ENCODE data around the gene CD82. TPM values are rescaled to one million over a fixed set of nuclear protein-coding genes. Genes with fewer than 3 reads are reported as not detected.
"Not testable (repeated sequence)": the region's sequence is repeated elsewhere in the genome, so short reads cannot be mapped to it uniquely, and the experiment has no call there.

Gene CD82
- total RNA-seq, 1 donor from 2014 or later = 152 TPM

- peak; percentile 6 for DNase-seq (ENCODE audit: low spot score)
These were observed 64.4 kb downstream of the CD82 start for GRCh38 chr11:44629732-44630345.

GRCh38 chr11:44630511-44631210 lies 65.2 kb downstream of the CD82 start:
- peak; percentile 7 for DNase-seq (ENCODE audit: low spot score)

DNA sequence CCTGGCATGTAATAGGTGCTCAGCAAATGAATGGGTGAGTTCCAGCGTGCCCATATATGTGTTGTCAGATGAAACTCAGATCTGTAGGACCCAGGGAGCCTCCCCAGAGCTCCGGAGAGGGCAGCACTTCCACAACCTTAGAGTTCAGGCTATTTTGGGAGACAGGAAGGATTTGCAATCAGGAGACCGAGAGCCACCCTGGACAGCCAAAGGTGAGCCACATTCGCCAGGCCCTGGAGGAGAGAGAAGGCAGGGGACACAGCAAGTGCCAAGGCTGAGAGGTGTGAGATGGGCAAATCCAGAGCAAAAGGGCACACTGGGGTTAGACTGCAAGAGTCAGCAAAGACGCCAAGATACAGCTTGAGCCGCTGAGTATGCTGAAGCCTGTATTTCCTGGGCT lies 66.4 kb downstream of the CD82 start:
- peak; percentile 6 for DNase-seq (ENCODE audit: low spot score)

- peak; percentile 38 for DNase-seq (ENCODE audit: low spot score)
These were observed 67.1 kb downstream of the CD82 start for GRCh38 chr11:44632466-44633123.

- no peak for DNase-seq (ENCODE audit: low spot score)
These were observed 68.2 kb downstream of the CD82 start for GRCh38 chr11:44633641-44634040.

DNA sequence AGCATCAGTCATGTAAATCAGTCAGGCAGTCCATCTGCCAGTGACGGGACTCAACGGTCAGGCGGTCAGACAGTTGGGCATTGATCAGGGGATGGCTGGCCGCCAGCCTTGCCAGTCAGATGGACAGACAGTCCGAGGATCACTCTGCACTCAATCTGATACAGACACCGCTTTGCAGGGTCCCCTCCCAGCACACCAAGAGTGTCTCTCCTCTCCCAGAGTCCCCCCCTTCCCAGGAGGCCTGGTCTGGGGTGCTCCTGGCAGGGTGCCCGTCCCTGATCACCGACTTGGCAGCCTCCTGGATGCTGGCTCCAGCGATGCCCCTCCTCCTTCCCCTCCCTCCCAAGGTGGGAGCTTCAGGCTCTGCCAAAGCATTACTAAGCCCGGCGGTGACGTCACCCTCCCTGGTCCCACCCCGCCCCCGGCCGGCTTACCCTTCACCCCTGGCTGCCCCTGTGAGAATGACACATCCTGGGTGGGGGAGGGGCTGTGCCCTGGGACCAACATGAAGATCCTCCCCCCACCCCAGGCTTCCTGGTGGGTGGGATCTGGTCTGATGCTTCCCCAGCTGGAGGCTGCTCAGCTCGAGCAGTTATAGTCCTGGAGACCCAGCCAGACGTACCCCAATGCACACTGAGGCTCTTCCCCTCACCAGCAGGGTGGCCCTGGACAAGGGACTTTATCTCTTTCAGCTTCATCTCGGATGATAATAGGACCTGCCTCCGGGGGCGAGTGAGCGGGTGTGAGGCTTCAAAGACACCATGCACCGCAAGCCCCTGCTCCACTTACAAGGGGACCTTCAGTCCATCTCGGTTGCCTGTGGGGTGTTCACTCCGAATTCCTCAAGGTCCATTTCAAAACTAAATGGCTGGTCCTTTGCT lies 69.2 kb downstream of the CD82 start:
- peak; percentile 62 for DNase-seq (ENCODE audit: low spot score)

DNA sequence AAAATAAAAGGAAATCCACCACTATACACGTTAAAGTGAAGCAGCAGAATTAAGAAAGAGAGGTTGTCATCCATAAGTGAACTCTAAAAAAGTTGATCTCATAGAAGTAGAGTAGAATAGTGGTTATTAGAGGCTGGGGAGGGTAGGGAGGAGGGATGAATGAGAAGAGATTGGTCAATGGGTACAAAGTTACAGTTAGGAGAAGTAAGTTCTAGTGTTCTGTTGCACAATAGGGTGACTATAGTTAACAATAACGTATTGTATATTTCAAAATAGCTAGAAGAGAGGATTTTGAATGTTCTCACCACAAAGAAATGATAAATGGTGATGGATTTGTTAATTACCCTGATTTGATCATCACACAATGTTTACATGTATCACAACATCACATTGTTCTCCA lies 72.0 kb downstream of the CD82 start:
- no peak for DNase-seq (ENCODE audit: low spot score)

GRCh38 chr11:44638032-44638431 lies 72.6 kb downstream of the CD82 start:
- DNase-seq (ENCODE audit: low spot score) = no peak

DNA sequence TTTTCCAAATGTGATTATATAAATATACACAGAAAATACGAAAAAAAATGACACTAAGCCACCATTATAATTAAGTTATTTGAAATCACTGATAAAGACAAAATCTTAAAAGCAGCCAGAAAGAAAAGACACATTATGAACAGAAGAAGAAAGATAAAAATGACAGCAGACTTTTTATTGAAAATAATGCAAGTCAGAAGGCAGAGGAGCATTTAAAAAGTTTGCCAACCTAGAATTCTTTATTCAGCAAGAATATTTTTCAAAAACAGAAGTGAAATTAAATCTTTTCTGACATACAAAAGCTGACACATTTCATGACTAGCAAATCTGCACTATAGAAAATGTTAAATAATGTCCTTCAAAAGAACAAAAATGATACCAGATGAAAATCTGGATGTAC lies 77.8 kb downstream of the CD82 start:
- DNase-seq (ENCODE audit: low spot score) = no peak

DNA sequence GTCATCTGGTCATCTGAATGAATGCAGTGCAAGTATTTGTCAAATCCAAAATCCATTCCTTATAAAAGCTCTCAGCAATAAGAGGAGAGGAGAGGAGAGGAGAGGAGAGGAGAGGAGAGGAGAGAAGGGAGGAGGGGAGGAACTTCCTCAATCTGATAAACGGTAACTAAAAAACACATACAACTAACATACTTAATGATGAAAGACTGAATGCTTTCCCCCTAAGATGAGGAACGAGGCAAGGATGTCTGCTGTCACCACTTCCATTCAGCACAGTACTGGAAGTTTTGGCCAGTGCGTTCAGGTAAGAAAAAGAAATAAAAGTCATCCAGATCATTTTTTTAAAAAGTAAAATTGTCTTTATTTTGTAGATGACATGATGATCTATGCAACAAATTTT lies 80.4 kb downstream of the CD82 start:
- DNase-seq (ENCODE audit: low spot score) = no peak

DNA sequence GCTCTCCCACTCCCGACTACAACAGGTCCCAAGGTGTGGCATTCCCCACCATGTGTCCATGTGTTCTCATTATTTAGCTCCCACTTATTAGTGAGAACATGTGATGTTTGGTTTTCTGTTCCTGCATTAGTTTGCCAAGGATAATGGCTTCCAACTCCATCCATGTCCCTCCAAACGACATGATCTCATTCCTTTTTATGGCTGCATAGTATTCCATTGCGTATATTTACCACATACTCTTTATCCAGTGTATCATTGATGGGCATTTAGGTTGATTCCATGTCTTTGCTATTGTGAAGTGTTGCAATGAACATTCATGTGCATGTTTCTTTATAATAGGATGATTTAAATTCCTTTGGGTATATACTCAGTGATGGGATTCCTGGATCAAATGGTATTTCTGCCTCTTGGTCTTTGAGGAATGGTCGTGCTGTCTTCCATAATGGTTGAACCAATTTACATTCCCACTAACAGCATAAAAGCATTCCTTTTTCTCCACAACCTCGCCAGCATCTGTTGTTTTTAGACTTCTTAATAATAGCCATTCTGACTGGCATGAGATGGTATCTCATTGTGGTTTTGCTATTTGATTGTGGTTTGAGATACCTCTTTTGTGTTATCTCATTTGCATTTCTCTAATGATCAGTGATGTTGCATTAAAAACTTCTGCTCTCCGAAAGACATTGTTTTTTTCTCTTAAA lies 81.9 kb downstream of the CD82 start:
- not testable (repeated sequence) for DNase-seq (ENCODE audit: low spot score)

DNA sequence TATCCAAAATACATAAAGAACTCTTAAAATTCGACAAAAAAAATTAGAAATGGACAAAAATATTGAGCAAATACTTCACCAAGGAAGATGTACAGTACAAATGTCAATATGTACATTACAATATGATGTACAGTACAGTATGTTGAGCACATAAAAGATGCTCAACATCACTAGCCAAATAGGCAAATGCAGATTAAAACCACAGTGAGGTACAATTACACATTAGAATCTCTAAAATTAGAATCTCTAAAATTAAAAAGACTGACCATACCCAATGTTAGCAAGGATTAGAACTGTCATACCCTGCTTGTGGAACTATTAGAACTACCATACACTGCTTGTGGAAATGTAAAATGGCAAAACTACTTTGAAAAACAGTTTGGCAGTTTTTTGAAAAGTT lies 82.6 kb downstream of the CD82 start:
- DNase-seq (ENCODE audit: low spot score) = no peak

DNA sequence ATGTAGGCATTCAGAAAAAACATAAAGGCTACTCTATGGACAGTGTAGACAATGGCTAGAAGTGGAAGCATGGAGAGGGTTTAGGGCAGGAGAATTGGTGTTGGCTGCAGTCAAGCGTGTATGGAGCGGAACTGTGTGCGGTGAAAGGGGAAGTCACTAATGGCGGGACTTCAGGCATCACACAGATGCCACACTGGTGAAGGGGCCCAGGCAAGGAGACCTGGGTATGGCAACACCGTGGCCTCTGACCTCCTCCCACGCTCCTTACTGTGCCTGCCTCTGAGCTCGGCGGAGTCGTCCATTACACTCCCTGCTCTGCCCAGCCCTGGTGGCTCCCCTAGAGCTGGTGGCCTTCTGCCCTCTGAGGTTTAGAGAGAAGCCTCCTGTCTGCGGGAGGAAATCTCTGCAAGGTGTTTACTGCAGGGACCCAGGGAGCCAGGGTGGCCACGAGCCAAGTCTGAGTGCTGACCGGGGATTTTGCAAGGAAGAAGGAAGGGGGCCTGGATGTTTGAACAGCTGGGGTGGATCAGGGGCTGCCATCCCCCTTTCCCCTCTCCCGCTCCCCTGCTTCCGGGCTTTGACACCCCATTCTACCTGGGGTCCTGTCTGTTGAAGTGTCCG lies 86.2 kb downstream of the CD82 start:
- no peak for DNase-seq (ENCODE audit: low spot score)

GRCh38 chr11:44652901-44653644 lies 87.6 kb downstream of the CD82 start:
- no peak for DNase-seq (ENCODE audit: low spot score)

GRCh38 chr11:44654057-44654456 lies 88.6 kb downstream of the CD82 start:
- DNase-seq (ENCODE audit: low spot score) = no peak

GRCh38 chr11:44654596-44654995 lies 89.1 kb downstream of the CD82 start:
- no peak for DNase-seq (ENCODE audit: low spot score)

DNA sequence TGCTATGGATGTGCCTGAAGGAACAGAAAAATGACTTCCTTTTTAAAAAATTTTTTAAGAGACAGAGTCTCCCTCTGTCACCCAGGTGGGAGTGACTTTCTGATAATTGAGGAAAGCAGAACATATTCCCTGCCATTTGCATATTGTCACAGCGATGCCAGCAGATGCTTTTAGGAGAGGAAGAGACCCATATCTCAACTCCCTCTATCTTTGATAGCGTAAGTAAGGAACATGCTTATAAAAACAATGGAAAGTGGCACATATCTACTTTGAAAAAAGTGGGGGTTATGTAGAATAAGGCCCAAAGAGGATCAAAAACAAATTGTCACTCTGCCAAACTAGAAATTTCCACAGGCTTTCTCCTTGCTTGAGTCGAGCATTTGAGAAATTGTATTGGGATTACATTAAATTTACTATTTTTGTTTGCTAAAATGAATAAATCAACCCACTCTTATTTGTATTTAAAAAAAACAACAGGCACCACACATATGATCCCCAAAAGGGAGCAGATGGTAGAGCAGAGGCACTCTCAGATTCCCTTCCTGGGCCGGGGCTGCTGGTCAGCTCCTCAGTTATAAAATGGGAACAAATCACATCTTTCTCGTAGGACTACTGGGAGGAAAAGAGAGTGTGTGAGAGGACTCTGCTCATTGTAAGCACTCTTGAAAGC lies 92.5 kb downstream of the CD82 start:
- DNase-seq (ENCODE audit: low spot score) = no peak

DNA sequence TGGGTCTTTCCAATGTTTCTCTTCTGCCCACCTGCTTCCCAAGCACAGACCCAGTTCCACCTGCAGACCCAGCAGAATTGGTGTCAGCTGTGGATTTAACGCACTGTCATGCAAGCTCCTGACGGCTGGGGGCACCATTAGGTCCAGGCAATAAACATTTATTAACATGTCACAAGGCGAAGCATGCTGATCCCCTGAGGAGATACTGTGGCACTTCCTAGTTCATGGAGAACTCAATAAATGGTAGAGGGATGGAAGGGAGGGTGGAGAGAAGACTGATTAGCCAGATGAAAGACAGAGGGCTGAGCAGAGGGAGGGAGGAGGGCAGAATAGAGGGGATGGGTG lies 93.0 kb downstream of the CD82 start:
- no peak for DNase-seq (ENCODE audit: low spot score)

DNA sequence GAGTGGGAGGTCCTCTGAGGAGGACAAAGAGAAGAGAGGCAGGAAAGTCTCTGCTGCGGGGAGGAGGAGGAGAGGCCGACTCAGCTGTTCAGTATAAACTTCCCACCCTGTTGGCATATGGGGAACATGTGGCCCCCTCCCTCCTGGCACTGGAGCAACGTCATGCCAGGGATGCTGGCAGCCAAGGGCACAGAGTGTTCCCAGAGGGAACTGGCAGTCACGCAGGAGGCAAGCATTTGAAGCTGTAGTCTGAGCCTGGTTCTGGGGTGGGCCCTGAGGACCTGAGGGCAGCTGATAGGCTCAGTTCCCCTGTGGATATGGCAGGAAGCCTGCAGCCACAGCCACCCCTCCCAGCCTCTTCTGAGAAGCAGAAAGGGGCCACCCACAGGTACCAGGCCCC lies 94.2 kb downstream of the CD82 start:
- peak; percentile 13 for DNase-seq (ENCODE audit: low spot score)

DNA sequence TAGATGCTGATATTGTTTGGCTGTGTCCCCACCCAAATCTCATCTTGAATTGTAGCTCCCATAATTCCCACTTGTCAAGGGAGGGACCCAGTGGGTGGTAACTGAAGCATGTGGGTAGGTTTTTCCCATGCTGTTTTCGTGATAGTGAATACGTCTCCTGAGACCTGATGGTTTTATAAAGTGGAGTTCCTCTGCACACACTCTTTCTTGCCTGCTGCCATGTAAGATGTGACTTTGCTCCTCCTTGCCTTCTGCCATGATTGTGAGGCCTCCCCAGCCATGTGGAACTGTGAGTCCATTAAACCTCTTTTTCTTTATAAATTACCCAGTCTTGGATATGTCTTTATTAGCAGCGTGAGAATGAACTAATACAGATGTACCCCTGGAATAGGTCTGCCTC lies 95.1 kb downstream of the CD82 start:
- DNase-seq (ENCODE audit: low spot score) = not testable (repeated sequence)
